Epithelial cell of esophagus (primary cell): ENCODE results near the gene RWDD4.
A peak's percentile ranks its signal among the peaks of the same experiment; 100 is the strongest.
"Not testable (repeated sequence)": the region's sequence is repeated elsewhere in the genome, so short reads cannot be mapped to it uniquely, and the experiment has no call there.

ENCODE experiments used
- DNase-seq: peaks from one replicate; pipeline ENCODE4 v3.0.0; 2010; ENCODE audit warnings: low read depth
- H3K4me3 ChIP-seq: 2 replicates; pipeline ENCODE4 v1.5.1; 2011; ENCODE audit warnings: mild to moderate bottlenecking, low read length, control low read depth
- TF ChIP-seq, protein P1 (sequence below): IDR thresholded peaks from 2 replicates; pipeline ENCODE4 v1.5.1; 2011; ENCODE audit warnings: low read depth, mild to moderate bottlenecking, low read length, control low read depth, inconsistent platforms; ENCODE audit not compliant: insufficient read depth; ENCODE audit errors: missing control alignments

RWDD4 gene

DNA sequence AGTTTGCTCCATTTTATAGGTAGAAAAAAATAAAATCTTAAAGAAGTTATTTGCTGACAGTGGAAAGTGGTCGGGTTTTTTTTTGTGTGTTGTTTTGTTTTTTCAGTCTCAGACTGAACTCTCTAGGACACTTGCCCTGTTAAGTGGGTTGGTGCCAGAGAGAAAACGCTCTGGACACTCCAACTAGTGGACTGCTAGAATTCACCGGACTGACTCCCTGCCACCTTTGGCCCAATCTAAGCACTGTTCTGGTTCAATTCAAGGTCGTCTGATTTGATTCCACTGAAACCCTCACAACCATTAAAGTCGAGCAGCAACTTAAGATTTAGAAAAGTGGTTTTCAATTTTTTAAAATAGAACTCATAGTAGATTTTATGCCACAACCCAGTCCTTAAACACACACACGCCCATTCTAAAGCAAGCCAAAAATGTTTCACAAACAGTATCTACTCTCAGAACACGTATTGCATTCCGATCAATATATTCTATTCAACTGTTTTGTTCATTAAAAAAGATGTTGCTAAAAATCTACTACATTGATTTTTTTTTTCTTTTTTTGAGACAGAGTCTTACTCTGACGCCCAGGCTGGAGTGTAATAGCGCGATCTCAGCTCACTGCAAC, 27.3 kb downstream of the RWDD4 start:
- H3K4me3 ChIP-seq = no peak overlapping the region
- TF ChIP-seq, protein P1, sequence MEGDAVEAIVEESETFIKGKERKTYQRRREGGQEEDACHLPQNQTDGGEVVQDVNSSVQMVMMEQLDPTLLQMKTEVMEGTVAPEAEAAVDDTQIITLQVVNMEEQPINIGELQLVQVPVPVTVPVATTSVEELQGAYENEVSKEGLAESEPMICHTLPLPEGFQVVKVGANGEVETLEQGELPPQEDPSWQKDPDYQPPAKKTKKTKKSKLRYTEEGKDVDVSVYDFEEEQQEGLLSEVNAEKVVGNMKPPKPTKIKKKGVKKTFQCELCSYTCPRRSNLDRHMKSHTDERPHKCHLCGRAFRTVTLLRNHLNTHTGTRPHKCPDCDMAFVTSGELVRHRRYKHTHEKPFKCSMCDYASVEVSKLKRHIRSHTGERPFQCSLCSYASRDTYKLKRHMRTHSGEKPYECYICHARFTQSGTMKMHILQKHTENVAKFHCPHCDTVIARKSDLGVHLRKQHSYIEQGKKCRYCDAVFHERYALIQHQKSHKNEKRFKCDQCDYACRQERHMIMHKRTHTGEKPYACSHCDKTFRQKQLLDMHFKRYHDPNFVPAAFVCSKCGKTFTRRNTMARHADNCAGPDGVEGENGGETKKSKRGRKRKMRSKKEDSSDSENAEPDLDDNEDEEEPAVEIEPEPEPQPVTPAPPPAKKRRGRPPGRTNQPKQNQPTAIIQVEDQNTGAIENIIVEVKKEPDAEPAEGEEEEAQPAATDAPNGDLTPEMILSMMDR = no peak
- no peak for DNase-seq

DNA sequence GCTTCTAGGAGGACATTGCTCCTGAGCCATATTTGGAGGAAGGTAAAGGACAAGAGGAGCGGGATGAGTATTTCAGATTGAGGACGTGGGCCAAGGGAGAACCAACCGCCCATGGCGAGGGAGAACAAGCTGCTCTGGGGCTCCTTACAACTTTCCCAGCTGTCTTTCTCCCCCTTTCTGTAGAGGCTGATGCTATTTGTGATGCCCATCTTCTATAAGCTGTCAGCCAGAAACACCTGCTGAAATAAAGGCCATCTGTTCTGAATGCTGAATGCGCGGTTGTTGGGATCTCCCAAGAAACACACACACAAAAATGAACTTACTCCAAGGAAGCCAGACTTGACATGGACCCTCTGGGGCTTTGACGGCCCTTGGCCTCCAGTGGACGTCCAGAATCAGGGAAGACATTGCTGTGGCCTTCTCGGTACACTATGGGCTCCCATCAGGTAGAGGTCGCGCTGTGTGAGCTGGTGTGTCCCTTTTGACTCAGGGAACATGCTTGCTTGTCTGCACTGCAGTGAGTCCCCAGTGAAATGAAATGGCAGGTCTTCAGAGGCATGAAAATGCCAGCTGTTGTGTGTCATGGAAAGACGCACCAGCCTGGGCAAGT, 30.9 kb downstream of the RWDD4 start:
- TF ChIP-seq, protein P1 = no peak
- DNase-seq = no peak
- H3K4me3 ChIP-seq = no peak overlapping the region

DNA sequence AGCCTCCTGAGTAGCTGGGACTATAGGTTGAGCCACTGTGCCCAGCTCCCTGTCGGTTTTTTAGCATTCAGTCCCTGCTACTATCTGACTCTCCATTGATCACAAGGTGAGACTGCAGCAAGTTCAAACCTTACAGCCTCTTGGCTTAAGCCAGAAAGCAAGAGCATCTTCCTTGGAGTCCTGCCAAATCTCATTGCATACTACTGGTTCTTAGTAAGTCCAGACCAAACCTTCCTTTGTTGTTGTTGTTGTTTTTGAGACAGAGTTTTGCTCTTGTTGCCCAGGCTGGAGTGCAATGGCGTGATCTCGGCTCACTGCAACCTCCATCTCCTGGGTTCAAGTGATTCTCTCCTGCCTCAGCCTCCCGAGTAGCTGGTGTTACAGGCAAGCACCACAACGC, 31.7 kb downstream of the RWDD4 start:
- not testable (repeated sequence) for H3K4me3 ChIP-seq
- DNase-seq = peak; percentile 40

DNA sequence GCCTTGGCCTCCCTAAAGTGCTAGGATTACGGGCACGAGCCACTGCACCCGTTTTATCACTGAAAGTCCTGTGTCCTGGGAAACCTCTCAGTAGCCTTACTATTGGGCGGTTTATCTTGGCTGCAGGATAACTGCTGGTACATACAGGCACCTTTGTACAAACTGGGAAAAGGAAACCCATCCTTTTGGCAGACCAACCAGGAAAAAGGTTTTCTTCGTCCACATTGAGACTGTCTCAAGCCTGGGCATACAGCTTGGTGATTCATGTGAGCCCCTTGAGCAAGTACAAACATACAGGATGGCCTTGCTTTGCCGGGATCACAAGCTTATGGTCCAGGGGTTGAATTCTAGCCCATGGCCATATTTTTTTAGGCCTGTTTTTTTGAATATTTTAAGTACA, 32.8 kb downstream of the RWDD4 start:
- TF ChIP-seq, protein P1 = no peak
- peak; percentile 66 for DNase-seq
- no peak overlapping the region for H3K4me3 ChIP-seq

DNA sequence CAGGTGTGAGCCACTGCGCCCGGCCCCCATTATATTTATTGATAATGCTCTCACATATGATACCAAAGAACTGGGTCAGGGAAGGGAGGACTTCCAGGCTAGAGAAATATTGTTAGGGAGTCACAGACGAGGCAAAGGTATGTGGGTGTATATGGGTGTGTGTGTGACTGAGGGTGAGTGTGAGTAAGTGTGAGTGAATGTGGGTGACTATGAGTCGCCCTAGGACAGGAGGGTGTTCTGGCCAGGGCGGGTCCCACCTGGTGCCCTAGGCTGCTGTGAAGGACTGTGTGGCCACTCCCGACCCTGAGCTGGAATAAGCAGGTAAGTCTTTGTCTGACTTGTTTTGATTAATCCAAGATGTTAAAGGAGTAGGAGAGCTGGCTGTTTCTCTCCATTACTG, 34.4 kb downstream of the RWDD4 start:
- TF ChIP-seq, protein P1 = no peak

DNA sequence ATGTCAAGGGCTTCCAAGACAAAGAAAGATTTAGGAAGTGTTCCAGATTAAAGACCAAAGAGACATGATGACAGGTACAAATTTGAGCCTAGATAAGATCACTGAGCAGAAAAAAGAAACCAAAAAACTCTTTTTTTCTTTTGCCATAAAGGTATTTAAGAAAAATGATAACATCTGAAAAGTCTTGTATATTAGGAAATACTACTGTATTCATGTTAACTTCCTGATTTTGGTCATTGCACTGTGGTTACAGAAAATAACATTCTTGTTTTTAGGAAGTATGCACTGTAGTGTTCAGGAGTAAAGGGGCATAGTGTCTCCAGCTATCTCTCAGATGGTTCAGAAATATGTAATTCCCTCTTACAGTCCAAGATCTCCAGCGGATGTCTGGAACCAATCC, 37.1 kb downstream of the RWDD4 start:
- H3K4me3 ChIP-seq = no peak overlapping the region
- TF ChIP-seq, protein P1 = no peak

More for the DNA sequence above, 34.4 kb downstream of the RWDD4 start:
- H3K4me3 ChIP-seq = no peak overlapping the region
- DNase-seq = peak; percentile 75

DNA sequence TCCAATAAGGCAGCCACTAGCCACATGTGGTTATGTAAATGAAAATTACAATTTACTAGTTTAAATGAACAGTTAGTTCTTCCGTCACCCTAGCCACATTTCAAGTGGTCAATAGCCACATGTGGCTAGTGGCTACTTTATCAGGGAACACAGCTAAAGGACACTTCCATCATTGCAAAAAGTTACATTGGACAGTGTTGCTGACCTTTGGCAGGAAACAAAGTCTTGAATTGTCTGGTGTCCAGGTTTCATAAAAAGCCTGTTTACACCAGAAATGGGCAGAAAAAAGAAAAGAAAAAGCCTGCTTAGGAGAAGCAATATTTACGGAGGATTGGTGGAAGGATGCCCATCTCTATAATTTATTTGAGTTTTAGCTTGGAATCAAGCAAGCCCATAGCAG, 38.6 kb downstream of the RWDD4 start:
- H3K4me3 ChIP-seq = no peak overlapping the region
- TF ChIP-seq, protein P1 = no peak
- DNase-seq = no peak

More for the DNA sequence above, 37.1 kb downstream of the RWDD4 start:
- no peak for DNase-seq
